HepG2 (cell line): ENCODE results near the gene LSR. TPM values are rescaled to one million over a fixed set of nuclear protein-coding genes. Genes with fewer than 3 reads are reported as not detected.
A peak's percentile ranks its signal among the peaks of the same experiment; 100 is the strongest.

Experiments used
- ATAC-seq: fragments of 200-7000 bp; cut with Tn5 transposase; 3 replicates; pipeline ENCODE4 v1.9.1; 2020; ENCODE audit warnings: mild to moderate bottlenecking, moderate library complexity
- BruUV-seq: library from RNA; stranded (reverse); fragments of 400-500 nt; replicated peaks from 2 replicates; lab custom pipeline; 2021; lab: Mats Ljungman, UMichigan
- CTCF ChIA-PET: fragments of 300-600 bp; formaldehyde crosslinking; extraction: SDS; loops from one replicate; lab custom pipeline; 2021; ENCODE audit warnings: low total read pairs, inconsistent platforms, low intra/inter-chr PET ratio; lab: Yijun Ruan, JAX
- POLR2A ChIA-PET: fragments of 350-600 bp; sonication (Branson Sonifier 250); formaldehyde crosslinking; loops from one replicate; lab custom pipeline; 2020; ENCODE audit warnings: antibody characterized with exemption, inconsistent platforms; lab: Yijun Ruan, JAX
- DNase-seq: peaks from one replicate; pipeline ENCODE4 v3.0.0-alpha.2; 2015; ENCODE audit warnings: low spot score
- FAIRE-seq: peaks from 3 replicates; lab custom pipeline; 2011; peaks lifted over from hg19 to GRCh38; lab: Jason Lieb, UNC
- H2AFZ ChIP-seq: one replicate; pipeline ENCODE4 v1.6.1; 2011; ENCODE audit warnings: low read length, inconsistent platforms
- H3K27ac ChIP-seq: fragments of 300-600 bp; 3 replicates; pipeline ENCODE4 v1.8.0; 2011; ENCODE audit warnings: mixed run types, mild to moderate bottlenecking, mixed read lengths, low read length, inconsistent platforms; ENCODE audit not compliant: insufficient read depth; ENCODE audit errors: extremely low read length
- H3K27me3 ChIP-seq, 2 experiments: fragments of 200-600 bp in 1 of 2; 2 replicates in 1 of 2; 3 replicates in 1 of 2; pipeline versions ENCODE4 v1.6.0 to v1.8.0; 2011; ENCODE audit warnings: low read length in 2 of 2, mild to moderate bottlenecking in 2 of 2, moderate library complexity in 2 of 2, inconsistent platforms in 1 of 2; ENCODE audit not compliant: insufficient read depth in 2 of 2, control insufficient read depth in 1 of 2
- H3K36me3 ChIP-seq, 2 experiments: fragments of 200-600 bp in 1 of 2; replicated peaks in 1 of 2; 2 replicates in 1 of 2; 3 replicates in 1 of 2; pipeline versions ENCODE4 v1.5.1 to v1.8.0; 2011; ENCODE audit warnings: low read length in 2 of 2, inconsistent platforms in 1 of 2; ENCODE audit not compliant: insufficient read depth in 2 of 2, control insufficient read depth in 1 of 2
- H3K4me1 ChIP-seq: 2 replicates; pipeline ENCODE4 v1.5.1; 2012; ENCODE audit warnings: low read length, inconsistent platforms; ENCODE audit not compliant: insufficient read depth
- H3K4me2 ChIP-seq: 2 replicates; pipeline ENCODE4 v1.6.0; 2011; ENCODE audit warnings: low read depth, low read length, inconsistent platforms
- H3K4me3 ChIP-seq, 3 experiments: fragments of 200-600 bp in 1 of 3; sonication (generic), shearing (Covaris generic) in 1 of 3; replicated peaks in 1 of 3; 2 replicates each; pipeline ENCODE4 v1.5.1; 2011 to 2016; ENCODE audit warnings: low read length in 3 of 3, inconsistent platforms in 2 of 3, low read depth in 2 of 3, mild to moderate bottlenecking in 2 of 3, control low read depth in 1 of 3, mixed read lengths in 1 of 3; ENCODE audit not compliant: insufficient read depth in 1 of 3
- H3K79me2 ChIP-seq: one replicate; pipeline ENCODE4 v1.6.1; 2011; ENCODE audit warnings: low read length, inconsistent platforms; ENCODE audit not compliant: insufficient read depth
- H3K9ac ChIP-seq: 2 replicates; pipeline ENCODE4 v1.6.0; 2011; ENCODE audit warnings: mild to moderate bottlenecking, low read depth, low read length, inconsistent platforms; ENCODE audit not compliant: insufficient read depth
- H3K9me3 ChIP-seq: 2 replicates; pipeline ENCODE4 v1.5.1; 2012; ENCODE audit warnings: mild to moderate bottlenecking, low read length
- H4K20me1 ChIP-seq: 2 replicates; pipeline ENCODE4 v1.6.0; 2011; ENCODE audit warnings: inconsistent platforms, mild to moderate bottlenecking, low read length, moderate library complexity; ENCODE audit not compliant: insufficient read depth
- FOSL2 ChIP-seq: sonication (generic); formaldehyde crosslinking; IDR thresholded peaks from 2 replicates; pipeline ENCODE4 v1.4.0; 2020; ENCODE audit warnings: missing genetic modification reagents
- KMT2A ChIP-seq: sonication (generic); formaldehyde crosslinking; IDR thresholded peaks from 2 replicates; pipeline ENCODE4 v1.4.0; 2020; ENCODE audit warnings: missing genetic modification reagents
- NKX3-1 ChIP-seq: sonication (generic); formaldehyde crosslinking; IDR thresholded peaks from 2 replicates; pipeline ENCODE4 v1.5.0; 2020; ENCODE audit warnings: missing genetic modification reagents
- NPAS2 ChIP-seq: sonication (generic); formaldehyde crosslinking; IDR thresholded peaks from 2 replicates; pipeline ENCODE4 v1.8.0; 2022; ENCODE audit warnings: mild to moderate bottlenecking, missing genetic modification reagents, borderline replicate concordance
- NR2F1 ChIP-seq, 2 experiments: fragments of 450-650 bp in 1 of 2; formaldehyde crosslinking in 1 of 2; IDR thresholded peaks; 2 replicates each; pipeline versions ENCODE4 v1.5.0 to v1.6.1; 2016 to 2020; ENCODE audit warnings: mild to moderate bottlenecking in 1 of 2, missing compliant biosample characterization in 1 of 2, missing genetic modification reagents in 1 of 2, moderate library complexity in 1 of 2
- NRL ChIP-seq: sonication (generic); formaldehyde crosslinking; IDR thresholded peaks from 2 replicates; pipeline ENCODE4 v1.5.0; 2020; ENCODE audit warnings: missing genetic modification reagents, mild to moderate bottlenecking, moderate library complexity, borderline replicate concordance
- TEAD2 ChIP-seq: sonication (generic); formaldehyde crosslinking; IDR thresholded peaks from 2 replicates; pipeline ENCODE4 v1.9.0; 2021; ENCODE audit warnings: missing genetic modification reagents
- ZNF317 ChIP-seq: sonication (generic); formaldehyde crosslinking; IDR thresholded peaks from 2 replicates; pipeline ENCODE4 v1.5.0; 2020; ENCODE audit warnings: mild to moderate bottlenecking, missing genetic modification reagents
- ZNF329 ChIP-seq: sonication (generic); formaldehyde crosslinking; IDR thresholded peaks from 2 replicates; pipeline ENCODE4 v1.9.0; 2021; ENCODE audit warnings: low read depth, mild to moderate bottlenecking, missing genetic modification reagents
- ZNF331 ChIP-seq: sonication (generic); formaldehyde crosslinking; IDR thresholded peaks from 2 replicates; pipeline ENCODE4 v1.4.0; 2020; ENCODE audit warnings: missing genetic modification reagents
- ZNF431 ChIP-seq: sonication (generic); formaldehyde crosslinking; IDR thresholded peaks from 2 replicates; pipeline ENCODE4 v1.9.0; 2022; ENCODE audit warnings: missing genetic modification reagents, low read depth, mild to moderate bottlenecking, borderline replicate concordance
- ZNF83 ChIP-seq: sonication (generic); formaldehyde crosslinking; IDR thresholded peaks from 2 replicates; pipeline ENCODE4 v1.4.0; 2020; ENCODE audit warnings: missing genetic modification reagents, mild to moderate bottlenecking, borderline replicate concordance
- ZNF878 ChIP-seq: sonication (generic); formaldehyde crosslinking; IDR thresholded peaks from 2 replicates; pipeline ENCODE4 v1.8.1; 2023; ENCODE audit warnings: mild to moderate bottlenecking, missing genetic modification reagents, moderate library complexity
- WGBS: methylation state at CpG from one replicate; pipeline ENCODE4 v1.1.6; 2017; ENCODE audit warnings: low lambda C conversion rate; 5-methylcytosine and 5-hydroxymethylcytosine counted together
- in situ Hi-C: cut with HindIII; loops from 2 replicates; pipeline ENCODE4 v1.10.0; 2017; ENCODE audit warnings: low pct_unique_long_range_greater_than_20kb; ENCODE audit not compliant: extremely low pct_ligation_motif_present
- intact Hi-C: fragments of 100-400 bp; cut with micrococcal nuclease; formaldehyde crosslinking; loops from one replicate; pipeline ENCODE4 v1.10.0; 2022; ENCODE audit not compliant: unreplicated experiment
- polyA plus RNA-seq, 8 experiments: library from polyadenylated mRNA; depleted of rRNA in 3 of 8; stranded (reverse) in 7 of 8; unstranded in 1 of 8; fragments of >200 nt; fragmentation: Illumina TruSeq in 4 of 8; extraction: Trizol in 4 of 8; gene quantifications; 2 replicates each; pipeline versions ENCODE4 v1.2.1 to v1.2.3, GENCODE V29; 2011 to 2016; ENCODE audit warnings: low read depth in 4 of 8, missing spikeins in 1 of 8, mixed read lengths in 1 of 8; ENCODE audit not compliant: insufficient read depth in 1 of 8
- total RNA-seq, 5 experiments: library from RNA; depleted of rRNA; stranded (reverse); fragments of >200 nt; fragmentation: Illumina TruSeq; extraction: Trizol; gene quantifications; 2 replicates each; pipeline ENCODE4 v1.2.3, GENCODE V29; 2016; ENCODE audit warnings: low read depth in 1 of 5
- TF ChIP-seq, protein P1 (sequence below): IDR thresholded peaks from 2 replicates; pipeline ENCODE4 v1.6.1; 2016; ENCODE audit warnings: missing compliant biosample characterization, missing genetic modification reagents, borderline replicate concordance
- TF ChIP-seq, protein P2 (sequence below): sonication (generic); formaldehyde crosslinking; IDR thresholded peaks from 2 replicates; pipeline ENCODE4; 2020; ENCODE audit warnings: missing genetic modification reagents, mild to moderate bottlenecking, borderline replicate concordance
- TF ChIP-seq, protein P3 (sequence below): sonication (generic); formaldehyde crosslinking; IDR thresholded peaks from 2 replicates; pipeline ENCODE4 v1.4.0; 2020; ENCODE audit warnings: mild to moderate bottlenecking, missing genetic modification reagents

The LSR gene
- total and polyA plus RNA-seq, 2 of the 13 experiments (the other 11 are each of a cell fraction or from before 2014, with no cell fraction given), result 29.2 to 79.2 TPM

DNA sequence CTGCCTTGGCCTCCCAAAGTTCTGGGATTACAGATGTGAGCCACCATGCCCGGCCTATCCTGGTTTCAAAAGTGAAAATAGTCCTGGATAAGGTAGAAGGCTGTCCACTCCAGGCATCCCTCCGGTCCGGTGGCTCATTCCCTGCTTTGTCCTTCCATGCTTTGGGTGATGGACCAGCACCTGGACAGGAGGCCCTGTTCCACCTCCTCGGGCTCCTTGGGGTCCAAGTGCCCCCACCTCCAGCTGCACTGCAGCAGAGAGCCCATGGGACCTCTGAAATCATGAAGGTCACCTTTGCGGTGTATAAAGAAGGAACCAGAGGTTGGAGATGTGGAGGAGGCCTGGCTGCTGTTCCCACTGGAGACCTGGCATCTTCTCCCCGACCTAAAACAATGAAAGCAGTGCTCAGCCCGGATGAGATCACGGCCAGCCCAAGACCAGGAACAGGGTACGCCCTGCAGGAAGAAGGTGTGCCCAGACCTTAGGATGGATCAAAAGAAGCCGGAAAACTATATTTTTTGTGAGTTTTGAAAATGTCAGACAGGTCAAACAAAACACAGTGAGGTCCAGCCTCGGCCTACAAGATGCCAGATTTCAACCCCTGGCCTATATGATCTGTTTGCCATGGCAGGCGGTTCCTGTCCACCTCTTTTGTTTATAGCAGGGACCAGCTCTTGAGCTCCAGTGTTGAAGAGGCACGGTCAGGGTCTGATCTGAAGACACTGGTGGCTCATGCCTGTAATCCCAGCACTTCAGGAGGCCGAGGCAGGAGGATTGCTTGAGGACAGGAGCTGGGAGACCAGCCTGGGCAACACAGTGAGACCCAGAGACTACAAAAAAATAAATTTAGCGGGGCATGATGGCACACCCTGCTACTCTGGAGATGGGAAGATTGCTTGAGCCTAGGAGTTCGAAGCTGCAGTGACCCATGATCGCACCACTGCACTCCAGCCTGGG lies 5.8 kb downstream of the LSR start:
- in situ Hi-C loops (no loop called here), intact Hi-C loops (no loop called here)
- no peak overlapping the region for H2AFZ ChIP-seq
- POLR2A ChIA-PET, result interaction anchor here (1.9 kb wide), 1 partner anchor 11 kb away, joined by 19 read pairs; no protein-coding TSS in a partner anchor
- H3K36me3 ChIP-seq, result peaks cover 11 to 50% of the 10 kb centered on the region in 2 experiments; a peak in 4 of 5 replicates
- peak overlapping the region; percentile 29 for H3K27ac ChIP-seq
- peaks cover 17% of the 10 kb centered on the region for H3K79me2 ChIP-seq
- FAIRE-seq (no peak), ATAC-seq (no peak), DNase-seq (no peak)
- H3K9ac ChIP-seq, result no peak overlapping the region
- 98% methylated on average over 17 of the region's 17 CpGs for WGBS
- H3K27me3 ChIP-seq, result no peaks in the 10 kb centered on the region
- no peak overlapping the region for H3K4me2 ChIP-seq
- no TSS peak for BruUV-seq
- H3K4me3 ChIP-seq, result no peak overlapping the region
- H3K9me3 ChIP-seq, result no peaks in the 10 kb centered on the region
- CTCF ChIA-PET, result no interaction called here
- H4K20me1 ChIP-seq, result peaks cover 3% of the 10 kb centered on the region; the same call in 1 of the 2 replicates
- H3K4me1 ChIP-seq, result peaks cover 57% of the 10 kb centered on the region
- TF ChIP-seq ZNF83 (CRISPR knock-in tag), result no peak
- TF ChIP-seq ZNF431 (CRISPR knock-in tag), result no peak
- TF ChIP-seq, protein P1, sequence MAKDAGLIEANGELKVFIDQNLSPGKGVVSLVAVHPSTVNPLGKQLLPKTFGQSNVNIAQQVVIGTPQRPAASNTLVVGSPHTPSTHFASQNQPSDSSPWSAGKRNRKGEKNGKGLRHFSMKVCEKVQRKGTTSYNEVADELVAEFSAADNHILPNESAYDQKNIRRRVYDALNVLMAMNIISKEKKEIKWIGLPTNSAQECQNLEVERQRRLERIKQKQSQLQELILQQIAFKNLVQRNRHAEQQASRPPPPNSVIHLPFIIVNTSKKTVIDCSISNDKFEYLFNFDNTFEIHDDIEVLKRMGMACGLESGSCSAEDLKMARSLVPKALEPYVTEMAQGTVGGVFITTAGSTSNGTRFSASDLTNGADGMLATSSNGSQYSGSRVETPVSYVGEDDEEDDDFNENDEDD (CRISPR knock-in tag), result no peak
- no peak for TF ChIP-seq ZNF878
- TF ChIP-seq NRL (CRISPR knock-in tag), result no peak
- TF ChIP-seq NPAS2 (CRISPR knock-in tag), result no peak
- TF ChIP-seq ZNF317 (CRISPR knock-in tag), result no peak
- no peak for TF ChIP-seq ZNF329
- TF ChIP-seq FOSL2 (CRISPR knock-in tag), result no peak
- no peak for TF ChIP-seq ZNF331 (CRISPR knock-in tag)
- TF ChIP-seq TEAD2 (CRISPR knock-in tag), result no peak
- 0 out of 2 replicates have a peak, but pooled peaks have one; percentile 54 for TF ChIP-seq NKX3-1 (CRISPR knock-in tag)
- TF ChIP-seq KMT2A, result no peak
- TF ChIP-seq, protein P2, sequence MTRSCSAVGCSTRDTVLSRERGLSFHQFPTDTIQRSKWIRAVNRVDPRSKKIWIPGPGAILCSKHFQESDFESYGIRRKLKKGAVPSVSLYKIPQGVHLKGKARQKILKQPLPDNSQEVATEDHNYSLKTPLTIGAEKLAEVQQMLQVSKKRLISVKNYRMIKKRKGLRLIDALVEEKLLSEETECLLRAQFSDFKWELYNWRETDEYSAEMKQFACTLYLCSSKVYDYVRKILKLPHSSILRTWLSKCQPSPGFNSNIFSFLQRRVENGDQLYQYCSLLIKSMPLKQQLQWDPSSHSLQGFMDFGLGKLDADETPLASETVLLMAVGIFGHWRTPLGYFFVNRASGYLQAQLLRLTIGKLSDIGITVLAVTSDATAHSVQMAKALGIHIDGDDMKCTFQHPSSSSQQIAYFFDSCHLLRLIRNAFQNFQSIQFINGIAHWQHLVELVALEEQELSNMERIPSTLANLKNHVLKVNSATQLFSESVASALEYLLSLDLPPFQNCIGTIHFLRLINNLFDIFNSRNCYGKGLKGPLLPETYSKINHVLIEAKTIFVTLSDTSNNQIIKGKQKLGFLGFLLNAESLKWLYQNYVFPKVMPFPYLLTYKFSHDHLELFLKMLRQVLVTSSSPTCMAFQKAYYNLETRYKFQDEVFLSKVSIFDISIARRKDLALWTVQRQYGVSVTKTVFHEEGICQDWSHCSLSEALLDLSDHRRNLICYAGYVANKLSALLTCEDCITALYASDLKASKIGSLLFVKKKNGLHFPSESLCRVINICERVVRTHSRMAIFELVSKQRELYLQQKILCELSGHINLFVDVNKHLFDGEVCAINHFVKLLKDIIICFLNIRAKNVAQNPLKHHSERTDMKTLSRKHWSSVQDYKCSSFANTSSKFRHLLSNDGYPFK (CRISPR knock-in tag), result 0 out of 2 replicates have a peak, but pooled peaks have one; percentile 3
- no peak for TF ChIP-seq NR2F1 (CRISPR knock-in tag; IDR thresholded peaks at IDR 0.05)
- TF ChIP-seq, protein P3, sequence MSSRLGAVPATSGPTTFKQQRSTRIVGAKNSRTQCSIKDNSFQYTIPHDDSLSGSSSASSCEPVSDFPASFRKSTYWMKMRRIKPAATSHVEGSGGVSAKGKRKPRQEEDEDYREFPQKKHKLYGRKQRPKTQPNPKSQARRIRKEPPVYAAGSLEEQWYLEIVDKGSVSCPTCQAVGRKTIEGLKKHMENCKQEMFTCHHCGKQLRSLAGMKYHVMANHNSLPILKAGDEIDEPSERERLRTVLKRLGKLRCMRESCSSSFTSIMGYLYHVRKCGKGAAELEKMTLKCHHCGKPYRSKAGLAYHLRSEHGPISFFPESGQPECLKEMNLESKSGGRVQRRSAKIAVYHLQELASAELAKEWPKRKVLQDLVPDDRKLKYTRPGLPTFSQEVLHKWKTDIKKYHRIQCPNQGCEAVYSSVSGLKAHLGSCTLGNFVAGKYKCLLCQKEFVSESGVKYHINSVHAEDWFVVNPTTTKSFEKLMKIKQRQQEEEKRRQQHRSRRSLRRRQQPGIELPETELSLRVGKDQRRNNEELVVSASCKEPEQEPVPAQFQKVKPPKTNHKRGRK (CRISPR knock-in tag), result no peak
